Mesothelial cell of epicardium (in vitro differentiated cells): ENCODE data around the gene CLINT1. TPM values are rescaled to one million over a fixed set of nuclear protein-coding genes. Genes with fewer than 3 reads are reported as not detected.

Experiments
- DNase-seq, 2 experiments: peaks; one replicate each; pipeline ENCODE4 v3.0.0; 2021; ENCODE audit warnings: low spot score in 2 of 2; ENCODE audit not compliant: unreplicated experiment in 2 of 2
- H3K27ac Mint-ChIP-seq: 2 replicates; pipeline ENCODE4 v1.8.0; 2021; ENCODE audit warnings: mixed read lengths
- H3K27me3 Mint-ChIP-seq: 2 replicates; pipeline ENCODE4 v1.8.0; 2021; ENCODE audit warnings: low read depth, mixed read lengths
- H3K36me3 Mint-ChIP-seq: 2 replicates; pipeline ENCODE4 v1.8.0; 2021; ENCODE audit warnings: mixed read lengths
- H3K4me1 Mint-ChIP-seq: 2 replicates; pipeline ENCODE4 v1.8.0; 2021; ENCODE audit warnings: mixed read lengths
- H3K4me3 Mint-ChIP-seq: 2 replicates; pipeline ENCODE4 v1.8.0; 2021; ENCODE audit warnings: mild to moderate bottlenecking, moderate library complexity, mixed read lengths
- H3K9me3 Mint-ChIP-seq: 2 replicates; pipeline ENCODE4 v1.8.0; 2021; ENCODE audit warnings: mixed read lengths
- CTCF ChIP-seq: fragments of 200-600 bp; sonication (generic); IDR thresholded peaks from one replicate; pipeline ENCODE4 v1.5.0; 2021; ENCODE audit warnings: antibody characterized with exemption; ENCODE audit not compliant: unreplicated experiment
- total RNA-seq: library from RNA; stranded (reverse); gene quantifications from 3 replicates; pipeline ENCODE4 v1.2.1, GENCODE V29; 2021

The CLINT1 gene
- total RNA-seq, 1 donor from 2014 or later, result 74.8 TPM

GRCh38 chr5:157750320-157750719 is 108.6 kb downstream of the CLINT1 start:
- no peaks in the 10 kb centered on the region for H3K9me3 Mint-ChIP-seq
- H3K27ac Mint-ChIP-seq, result no peak overlapping the region
- DNase-seq, result no peak
- H3K27me3 Mint-ChIP-seq, result no peaks in the 10 kb centered on the region
- H3K4me3 Mint-ChIP-seq, result no peak overlapping the region
- TF ChIP-seq CTCF, result no peak
- H3K4me1 Mint-ChIP-seq, result peaks cover 6% of the 10 kb centered on the region
- H3K36me3 Mint-ChIP-seq, result peaks cover 10% of the 10 kb centered on the region

GRCh38 chr5:157749462-157749799 is 109.5 kb downstream of the CLINT1 start:
- peaks cover 10% of the 10 kb centered on the region for H3K4me1 Mint-ChIP-seq

GRCh38 chr5:157748760-157749461 is 110.0 kb downstream of the CLINT1 start:
- no peak for DNase-seq
- H3K4me1 Mint-ChIP-seq, result peaks cover 13% of the 10 kb centered on the region
- no peak overlapping the region for H3K27ac Mint-ChIP-seq
- H3K36me3 Mint-ChIP-seq, result peaks cover 7% of the 10 kb centered on the region
- no peak overlapping the region for H3K4me3 Mint-ChIP-seq
- H3K27me3 Mint-ChIP-seq, result peaks cover 2% of the 10 kb centered on the region
- TF ChIP-seq CTCF, result no peak
- no peaks in the 10 kb centered on the region for H3K9me3 Mint-ChIP-seq

More at GRCh38 chr5:157749462-157749799, 109.5 kb downstream of the CLINT1 start:
- Mint-ChIP-seq H3K27ac (no peak overlapping the region), H3K4me3 (no peak overlapping the region), H3K9me3 (no peaks in the 10 kb centered on the region), H3K36me3 (peaks cover 7% of the 10 kb centered on the region), H3K27me3 (peaks cover 2% of the 10 kb centered on the region)
- no peak for TF ChIP-seq CTCF
- no peak for DNase-seq

- Mint-ChIP-seq H3K27ac (no peak overlapping the region), H3K27me3 (peaks cover 2% of the 10 kb centered on the region), H3K36me3 (peaks cover 6% of the 10 kb centered on the region), H3K4me3 (no peak overlapping the region), H3K9me3 (no peaks in the 10 kb centered on the region), H3K4me1 (peaks cover 16% of the 10 kb centered on the region)
- no peak for DNase-seq
- no peak for TF ChIP-seq CTCF
These were observed 110.9 kb downstream of the CLINT1 start for GRCh38 chr5:157747766-157748700.

GRCh38 chr5:157747173-157747740 is 111.7 kb downstream of the CLINT1 start:
- no peak overlapping the region for H3K27ac Mint-ChIP-seq
- TF ChIP-seq CTCF, result no peak
- H3K4me1 Mint-ChIP-seq, result peaks cover 21% of the 10 kb centered on the region
- H3K27me3 Mint-ChIP-seq, result peaks cover 2% of the 10 kb centered on the region
- H3K9me3 Mint-ChIP-seq, result no peaks in the 10 kb centered on the region
- H3K36me3 Mint-ChIP-seq, result peaks cover 3% of the 10 kb centered on the region
- no peak overlapping the region for H3K4me3 Mint-ChIP-seq
- DNase-seq, result no peak
